Activated naive CD4-positive, alpha-beta T cell treated with anti-CD3 and anti-CD28 coated beads, Interleukin-2, amount 50 U/mL, for 16 hours (primary cell): ENCODE data around the gene GRK7.
"Not testable (repeated sequence)": the region's sequence is repeated elsewhere in the genome, so short reads cannot be mapped to it uniquely, and the experiment has no call there.

Source experiments
- DNase-seq: peaks from one replicate; pipeline ENCODE4 v3.0.0-alpha.2; 2020

The GRK7 gene

DNA sequence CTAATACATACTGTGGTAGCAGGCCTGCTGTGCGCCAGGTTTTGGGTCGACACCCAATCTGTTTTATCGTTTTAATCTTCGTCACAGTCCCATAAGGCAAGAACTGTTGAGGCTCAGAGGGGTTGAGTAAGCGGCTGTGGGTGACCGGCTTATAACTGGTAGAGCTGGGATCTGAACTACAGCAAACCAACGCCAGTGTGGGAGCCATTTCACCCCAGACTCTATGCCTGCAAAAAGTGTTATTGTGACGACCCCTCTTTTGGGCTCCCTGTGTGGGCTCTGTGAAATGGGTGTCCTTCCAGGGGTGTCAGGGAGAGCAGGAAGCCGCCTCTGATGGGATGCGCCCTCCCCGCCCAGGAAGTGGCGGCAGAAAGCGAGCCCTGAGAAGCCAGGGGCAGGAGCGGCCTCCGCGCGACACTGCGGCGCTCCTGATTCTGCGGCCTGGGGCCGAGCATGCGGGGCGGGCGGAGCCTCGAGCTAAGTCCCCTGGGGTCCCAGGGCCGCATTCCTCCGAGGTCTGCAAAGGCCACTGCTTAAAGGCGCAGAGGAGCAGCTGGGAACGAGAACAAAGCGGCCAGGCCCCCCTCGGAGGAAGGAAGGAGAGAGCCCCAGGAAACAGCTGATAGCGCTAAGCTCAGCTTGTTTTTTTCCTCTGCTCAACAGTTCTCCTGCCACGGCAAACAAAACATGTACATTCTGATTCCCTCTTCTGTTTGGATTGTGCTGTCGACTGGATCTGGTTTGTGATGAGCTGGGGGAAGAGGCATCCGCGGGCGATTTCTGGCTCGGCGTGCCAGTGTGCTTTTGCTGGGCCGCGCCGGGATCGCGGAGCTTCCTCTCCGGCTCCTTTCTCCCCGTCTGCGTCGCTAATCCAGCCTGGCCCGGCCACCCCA is 33.9 kb downstream of the GRK7 start:
- DNase-seq, result peak; percentile 35

DNA sequence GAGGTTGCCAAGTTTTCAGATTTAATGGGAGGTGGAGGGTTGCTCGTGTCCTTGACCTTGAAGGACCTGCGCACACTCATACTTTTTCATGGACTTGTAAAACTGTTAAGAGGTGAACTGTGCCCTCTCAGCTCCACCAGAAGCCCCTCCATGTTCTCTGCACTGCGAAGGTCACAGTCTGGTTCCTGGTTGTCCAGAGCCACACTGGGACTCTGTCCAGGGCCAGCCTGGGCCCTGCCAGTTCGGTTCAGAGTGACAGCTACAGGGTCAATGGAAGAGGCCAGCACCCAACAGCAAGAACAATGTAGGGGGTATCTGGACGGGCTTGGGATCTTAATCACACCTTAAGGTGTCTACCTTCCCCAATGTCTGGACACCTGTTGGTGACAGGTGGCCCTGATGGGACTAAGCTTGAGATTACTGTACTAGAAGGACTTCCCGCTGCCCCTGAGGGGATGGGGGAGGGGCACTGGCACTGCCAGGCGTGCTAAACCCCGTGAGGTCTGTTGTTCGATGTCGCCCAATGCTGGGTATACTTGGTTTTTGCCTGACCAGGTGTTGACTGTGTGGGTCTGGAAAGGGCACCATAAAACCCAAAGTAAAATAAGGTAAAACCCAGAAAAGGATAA is 34.7 kb downstream of the GRK7 start:
- no peak for DNase-seq

DNA sequence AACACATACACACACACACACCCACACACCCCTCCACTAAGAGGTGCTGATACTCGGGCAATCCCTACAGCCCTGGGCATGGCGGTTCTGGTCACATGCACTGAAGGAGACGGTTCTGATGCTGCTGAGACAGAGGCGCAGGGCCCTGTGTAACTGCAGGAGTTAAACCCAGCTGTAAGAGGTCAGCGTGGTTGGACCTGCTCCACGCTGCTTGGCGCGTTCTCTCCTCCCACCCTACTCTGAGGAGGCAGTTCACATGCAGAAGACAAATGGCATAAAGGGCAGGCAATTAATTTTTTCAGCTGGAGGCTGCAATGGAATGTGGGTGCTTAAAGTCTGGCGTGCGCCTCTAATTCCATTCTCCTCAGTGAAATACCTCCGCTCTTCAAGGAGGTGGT is 35.2 kb downstream of the GRK7 start:
- DNase-seq, result no peak

DNA sequence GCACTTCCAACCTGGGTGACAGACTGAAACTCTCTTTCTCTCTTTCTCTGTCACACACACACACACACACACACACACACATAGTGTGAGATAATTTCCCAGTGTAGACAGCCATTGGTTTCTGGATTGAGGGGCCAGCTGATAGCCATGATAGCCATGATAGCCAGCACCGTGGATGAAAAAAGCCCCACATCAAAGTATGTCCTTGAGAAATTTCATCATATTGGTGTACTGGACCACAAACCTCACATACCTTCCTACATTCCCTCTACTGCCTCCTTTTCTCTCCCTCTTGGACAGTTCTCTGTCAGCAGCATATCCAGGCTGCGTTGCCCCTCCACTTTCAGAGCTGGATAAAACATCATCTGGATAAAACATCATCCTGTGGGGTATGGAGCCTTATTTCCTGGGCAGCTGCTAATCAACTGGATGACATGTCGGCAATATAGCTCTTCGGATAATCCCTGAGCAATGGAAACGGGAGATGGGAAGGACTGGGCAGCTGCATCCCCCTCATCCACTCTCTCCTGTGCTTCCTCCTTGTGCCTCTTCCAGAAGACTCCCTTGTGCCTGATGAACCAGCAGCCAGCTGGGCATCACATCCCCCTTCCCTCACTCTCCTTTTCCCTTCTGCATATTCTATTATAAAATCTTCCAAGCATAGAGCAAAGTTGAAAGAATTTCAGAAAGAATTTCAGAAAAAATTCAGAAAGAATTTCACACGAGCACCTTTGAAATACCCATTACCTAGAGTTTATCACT is 39.3 kb downstream of the GRK7 start:
- DNase-seq, result no peak

DNA sequence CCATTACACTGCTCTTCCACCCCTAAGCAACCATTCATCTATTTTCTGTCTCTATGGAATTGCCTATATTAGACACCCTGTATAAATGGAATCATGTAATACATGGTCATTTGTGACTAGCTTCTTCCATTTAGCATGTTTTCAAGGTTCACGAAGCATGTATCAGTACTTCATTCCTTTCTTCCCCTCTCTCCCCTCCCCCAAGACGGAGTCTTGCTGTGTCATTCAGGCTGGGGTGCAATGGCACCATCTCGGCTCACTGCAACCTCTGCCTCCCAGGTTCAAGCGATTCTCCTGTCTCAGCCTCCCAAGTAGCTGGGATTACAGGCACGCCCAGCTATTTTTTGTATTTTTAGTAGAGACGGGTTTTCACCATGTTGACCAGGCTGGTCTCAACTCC is 40.3 kb downstream of the GRK7 start:
- DNase-seq, result not testable (repeated sequence)

DNA sequence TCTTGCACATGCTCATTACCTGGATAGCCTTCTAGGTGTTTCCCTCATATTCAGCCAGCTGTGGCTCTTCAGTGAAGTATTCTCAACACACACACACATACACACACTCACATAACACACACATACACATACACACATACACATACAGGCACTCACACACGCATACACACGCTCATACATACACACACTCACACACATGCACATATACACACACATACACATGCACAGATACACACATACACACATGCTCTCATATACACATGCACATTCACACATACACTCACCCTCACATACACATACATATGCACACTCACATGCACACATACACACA is 41.2 kb downstream of the GRK7 start:
- no peak for DNase-seq

DNA sequence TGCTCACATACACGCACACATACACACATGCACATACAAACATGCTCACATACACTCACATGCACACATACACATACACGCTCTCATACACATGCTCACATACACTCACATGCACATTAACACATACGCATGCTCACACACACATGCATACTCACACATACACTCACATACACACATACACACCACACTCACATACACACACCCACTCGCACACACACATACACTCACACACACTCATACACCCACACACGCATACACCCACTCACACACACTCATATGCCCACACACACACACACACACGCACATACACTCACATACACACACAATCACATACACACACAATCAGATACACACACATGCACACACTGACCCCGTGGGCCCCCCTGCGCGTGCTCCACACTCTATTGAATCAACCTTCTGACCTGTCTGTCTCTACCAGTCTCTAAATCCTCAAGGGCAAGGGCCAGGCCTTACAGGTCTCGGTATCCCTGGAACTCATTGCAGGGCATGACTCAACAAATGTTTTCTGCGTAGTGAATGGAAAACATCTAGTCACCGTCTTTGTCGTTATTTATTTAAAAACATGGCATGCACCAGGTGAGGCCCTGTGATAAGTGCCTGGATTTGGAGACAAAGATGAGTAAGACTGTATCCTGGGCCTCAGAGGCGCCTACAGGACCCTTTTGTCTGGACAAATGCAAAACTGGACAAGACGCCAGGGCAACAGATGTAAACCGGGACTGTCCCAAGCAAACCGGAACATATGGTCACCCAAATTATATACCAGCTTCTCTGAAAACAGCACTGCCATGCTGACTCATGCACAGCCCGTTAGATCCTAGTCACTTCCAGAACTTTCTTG is 41.8 kb downstream of the GRK7 start:
- DNase-seq, result no peak

DNA sequence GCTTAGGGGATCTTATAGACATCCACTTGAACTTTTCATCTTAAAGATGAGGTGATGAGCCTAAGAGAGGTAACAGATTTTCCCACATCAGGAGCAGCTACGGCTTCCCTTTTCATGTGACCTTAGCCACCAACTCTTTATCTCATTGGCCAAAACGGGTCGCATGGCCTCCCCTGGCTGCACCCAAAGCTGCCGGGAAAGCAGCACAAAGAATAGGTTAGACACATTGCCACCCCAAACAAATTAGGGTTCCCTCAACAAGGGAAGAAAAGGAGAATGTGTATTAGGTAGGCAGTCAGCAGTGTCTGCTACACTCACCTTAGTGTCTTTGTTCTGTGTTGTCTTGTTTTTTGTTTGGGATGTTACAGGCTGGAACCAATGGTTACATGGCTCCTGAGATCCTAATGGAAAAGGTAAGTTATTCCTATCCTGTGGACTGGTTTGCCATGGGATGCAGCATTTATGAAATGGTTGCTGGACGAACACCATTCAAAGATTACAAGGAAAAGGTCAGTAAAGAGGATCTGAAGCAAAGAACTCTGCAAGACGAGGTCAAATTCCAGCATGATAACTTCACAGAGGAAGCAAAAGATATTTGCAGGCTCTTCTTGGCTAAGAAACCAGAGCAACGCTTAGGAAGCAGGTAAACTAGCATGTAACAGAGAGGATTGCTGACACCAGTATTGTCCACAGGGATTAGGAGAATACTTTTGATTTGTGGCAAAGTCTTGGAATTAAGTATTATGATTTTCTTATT is 44.2 kb downstream of the GRK7 start:
- DNase-seq, result no peak

DNA sequence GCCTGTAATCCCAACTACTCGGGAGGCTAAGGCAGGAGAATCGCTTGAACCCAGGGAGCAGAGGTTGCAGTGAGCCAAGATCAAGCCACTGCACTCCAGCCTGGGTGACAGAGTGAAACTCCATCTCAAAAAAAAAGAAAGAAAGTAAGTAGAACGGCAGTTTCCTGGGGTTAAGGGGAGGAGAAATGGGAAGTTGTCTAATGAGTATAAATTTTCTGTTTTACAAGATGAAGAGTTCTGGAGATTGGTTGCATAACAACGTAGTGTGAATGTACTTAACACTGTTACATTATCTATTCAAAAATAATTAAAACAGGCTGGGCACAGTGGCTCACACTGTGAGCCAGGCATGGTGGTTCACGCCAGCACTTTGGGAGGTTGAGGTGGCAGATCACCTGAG is 45.4 kb downstream of the GRK7 start:
- no peak for DNase-seq

DNA sequence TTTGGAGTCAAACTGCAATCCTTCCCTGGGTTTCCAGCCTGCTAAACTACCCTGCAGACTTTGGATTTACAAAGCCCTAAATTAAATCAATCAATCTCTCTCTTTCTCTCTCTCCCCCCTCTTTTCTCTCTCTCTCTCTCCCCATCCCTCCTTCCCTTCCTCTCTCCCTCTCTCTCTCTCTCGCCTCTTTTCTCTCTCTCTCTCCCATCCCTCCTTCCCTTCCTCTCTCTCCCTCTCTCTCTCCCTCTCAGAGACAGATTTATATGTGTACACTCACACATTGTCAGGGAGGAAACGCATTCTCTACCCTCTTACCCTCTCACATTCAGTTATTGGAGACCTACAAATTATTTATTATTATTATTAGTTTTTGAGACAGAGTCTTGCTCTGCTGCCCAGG is 47.0 kb downstream of the GRK7 start:
- no peak for DNase-seq

DNA sequence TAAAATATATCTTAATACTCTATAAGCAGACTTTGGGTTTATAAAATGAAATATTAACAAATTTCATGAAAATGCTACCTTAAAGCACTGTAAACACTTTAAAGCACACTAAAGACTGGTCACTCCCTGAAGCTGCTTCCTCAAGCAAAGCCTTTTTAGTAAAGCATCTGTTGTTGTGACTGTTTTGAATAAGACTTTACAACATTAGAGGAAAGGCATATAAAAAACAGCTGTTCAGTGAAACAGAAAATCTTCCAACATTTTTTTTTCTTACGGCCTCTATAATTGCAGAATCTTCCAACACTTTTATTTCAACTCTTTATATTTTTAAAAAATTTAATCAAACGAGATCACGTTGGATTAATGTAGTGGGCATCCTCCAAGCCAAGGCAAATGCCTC is 48.1 kb downstream of the GRK7 start:
- no peak for DNase-seq

DNA sequence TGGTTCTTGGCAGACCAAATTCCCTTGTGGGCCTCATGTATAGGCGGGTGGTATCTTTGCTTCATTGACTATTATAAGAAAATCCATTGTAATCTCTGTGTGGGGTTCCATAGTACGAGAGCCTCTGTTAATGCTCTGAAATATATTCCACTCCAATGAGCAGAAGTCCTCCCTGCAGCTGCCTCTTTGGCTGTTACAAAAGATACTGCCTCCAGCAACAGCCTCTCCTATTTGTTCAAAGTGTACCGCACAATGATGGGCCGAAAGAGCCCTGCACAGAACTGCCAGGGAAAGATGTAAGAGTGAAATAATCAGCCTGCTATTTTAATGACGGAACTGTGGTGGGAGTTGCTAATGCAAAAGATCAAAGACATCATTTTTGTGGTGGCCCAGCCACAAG is 48.9 kb downstream of the GRK7 start:
- DNase-seq, result no peak

DNA sequence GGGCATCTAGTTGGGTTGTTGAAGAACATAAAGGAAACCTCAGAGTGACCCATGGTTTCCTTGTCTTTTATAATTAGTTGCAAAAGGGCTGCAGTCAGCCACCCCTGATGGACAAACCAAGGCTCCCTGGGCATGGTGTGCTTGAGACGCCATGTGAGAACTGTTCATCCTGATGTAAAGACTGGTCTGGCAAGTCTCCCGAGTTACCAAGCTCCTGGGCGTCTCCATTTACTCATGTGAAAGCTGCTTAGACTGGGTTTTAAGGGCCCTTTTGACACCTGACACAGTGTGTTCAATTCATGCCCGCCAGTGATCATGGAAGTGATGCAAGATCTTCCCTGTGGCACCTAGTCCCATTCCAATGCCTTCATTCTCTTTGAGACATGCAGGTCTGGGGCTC is 49.4 kb downstream of the GRK7 start:
- no peak for DNase-seq
